ENCODE data around the gene APOC1.

DNA sequence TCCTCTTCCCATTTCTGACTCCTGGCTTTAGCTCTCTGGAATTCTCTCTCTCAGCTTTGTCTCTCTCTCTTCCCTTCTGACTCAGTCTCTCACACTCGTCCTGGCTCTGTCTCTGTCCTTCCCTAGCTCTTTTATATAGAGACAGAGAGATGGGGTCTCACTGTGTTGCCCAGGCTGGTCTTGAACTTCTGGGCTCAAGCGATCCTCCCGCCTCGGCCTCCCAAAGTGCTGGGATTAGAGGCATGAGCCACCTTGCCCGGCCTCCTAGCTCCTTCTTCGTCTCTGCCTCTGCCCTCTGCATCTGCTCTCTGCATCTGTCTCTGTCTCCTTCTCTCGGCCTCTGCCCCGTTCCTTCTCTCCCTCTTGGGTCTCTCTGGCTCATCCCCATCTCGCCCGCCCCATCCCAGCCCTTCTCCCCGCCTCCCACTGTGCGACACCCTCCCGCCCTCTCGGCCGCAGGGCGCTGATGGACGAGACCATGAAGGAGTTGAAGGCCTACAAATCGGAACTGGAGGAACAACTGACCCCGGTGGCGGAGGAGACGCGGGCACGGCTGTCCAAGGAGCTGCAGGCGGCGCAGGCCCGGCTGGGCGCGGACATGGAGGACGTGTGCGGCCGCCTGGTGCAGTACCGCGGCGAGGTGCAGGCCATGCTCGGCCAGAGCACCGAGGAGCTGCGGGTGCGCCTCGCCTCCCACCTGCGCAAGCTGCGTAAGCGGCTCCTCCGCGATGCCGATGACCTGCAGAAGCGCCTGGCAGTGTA lies 6.2 kb upstream of the APOC1 start:
- TF ChIP-seq, protein P1, sequence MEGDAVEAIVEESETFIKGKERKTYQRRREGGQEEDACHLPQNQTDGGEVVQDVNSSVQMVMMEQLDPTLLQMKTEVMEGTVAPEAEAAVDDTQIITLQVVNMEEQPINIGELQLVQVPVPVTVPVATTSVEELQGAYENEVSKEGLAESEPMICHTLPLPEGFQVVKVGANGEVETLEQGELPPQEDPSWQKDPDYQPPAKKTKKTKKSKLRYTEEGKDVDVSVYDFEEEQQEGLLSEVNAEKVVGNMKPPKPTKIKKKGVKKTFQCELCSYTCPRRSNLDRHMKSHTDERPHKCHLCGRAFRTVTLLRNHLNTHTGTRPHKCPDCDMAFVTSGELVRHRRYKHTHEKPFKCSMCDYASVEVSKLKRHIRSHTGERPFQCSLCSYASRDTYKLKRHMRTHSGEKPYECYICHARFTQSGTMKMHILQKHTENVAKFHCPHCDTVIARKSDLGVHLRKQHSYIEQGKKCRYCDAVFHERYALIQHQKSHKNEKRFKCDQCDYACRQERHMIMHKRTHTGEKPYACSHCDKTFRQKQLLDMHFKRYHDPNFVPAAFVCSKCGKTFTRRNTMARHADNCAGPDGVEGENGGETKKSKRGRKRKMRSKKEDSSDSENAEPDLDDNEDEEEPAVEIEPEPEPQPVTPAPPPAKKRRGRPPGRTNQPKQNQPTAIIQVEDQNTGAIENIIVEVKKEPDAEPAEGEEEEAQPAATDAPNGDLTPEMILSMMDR (IDR thresholded peaks at IDR 0.05) = no peak
- TF ChIP-seq POLR2A (IDR thresholded peaks at IDR 0.05) = no peak
